ENCODE results near the gene SLC12A1. TPM values are rescaled to one million over a fixed set of nuclear protein-coding genes. Genes with fewer than 3 reads are reported as not detected.
A peak's percentile ranks its signal among the peaks of the same experiment; 100 is the strongest.

Gene SLC12A1
- total RNA-seq, result not detected
- total RNA-seq, result 0 reads per million in 2 donors

GRCh38 chr15:48205981-48206380 lies at the start of gene SLC12A1:
SLC12A1 (plus strand) TSS chr15:48206302; CDS start chr15:48207720, 1,418 bp downstream.
- H3K27me3 Mint-ChIP-seq, result peaks cover 30% of the 10 kb centered on the region
- DNase-seq (no peak), ATAC-seq (no peak)
- H3K36me3 Mint-ChIP-seq (ENCODE audit: low read depth), result no peaks in the 10 kb centered on the region
- no peaks in the 10 kb centered on the region for H3K9me3 ChIP-seq (ENCODE audit: control insufficient read depth, low read length, poor library complexity, severe bottlenecking)
- H3K4me1 Mint-ChIP-seq, result no peaks in the 10 kb centered on the region
- no peak within 1 kb of the TSS for H3K4me3 Mint-ChIP-seq
- no peak within 1 kb of the TSS for H3K27ac Mint-ChIP-seq

DNA sequence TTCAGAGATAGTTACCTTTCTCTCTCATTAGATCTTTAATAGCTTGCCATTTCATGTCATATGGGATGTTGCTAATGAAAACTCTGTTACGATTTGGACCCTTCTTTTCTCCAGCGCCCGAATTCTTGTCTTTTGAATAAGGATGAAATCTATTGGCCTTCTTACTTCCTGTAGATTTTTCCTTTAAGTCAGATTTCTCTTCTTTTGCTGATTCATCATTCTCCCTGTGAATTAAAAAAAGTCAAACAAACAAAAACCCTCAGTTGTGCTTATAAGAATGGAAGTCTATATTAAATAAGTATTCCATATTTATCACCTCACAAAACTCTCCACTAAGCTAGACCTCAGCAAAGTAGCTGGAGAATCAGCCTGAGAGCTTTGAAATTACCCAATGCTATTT lies 37.5 kb upstream of the SLC12A1 start:
- ATAC-seq, result no peak
- Mint-ChIP-seq H3K27ac (no peak overlapping the region), H3K4me1 (no peaks in the 10 kb centered on the region), H3K27me3 (no peaks in the 10 kb centered on the region), H3K36me3 (ENCODE audit: low read depth) (peaks cover 3% of the 10 kb centered on the region), H3K4me3 (no peak overlapping the region)
- no peak for DNase-seq
- H3K9me3 ChIP-seq (ENCODE audit: control insufficient read depth, low read length, poor library complexity, severe bottlenecking), result no peaks in the 10 kb centered on the region

DNA sequence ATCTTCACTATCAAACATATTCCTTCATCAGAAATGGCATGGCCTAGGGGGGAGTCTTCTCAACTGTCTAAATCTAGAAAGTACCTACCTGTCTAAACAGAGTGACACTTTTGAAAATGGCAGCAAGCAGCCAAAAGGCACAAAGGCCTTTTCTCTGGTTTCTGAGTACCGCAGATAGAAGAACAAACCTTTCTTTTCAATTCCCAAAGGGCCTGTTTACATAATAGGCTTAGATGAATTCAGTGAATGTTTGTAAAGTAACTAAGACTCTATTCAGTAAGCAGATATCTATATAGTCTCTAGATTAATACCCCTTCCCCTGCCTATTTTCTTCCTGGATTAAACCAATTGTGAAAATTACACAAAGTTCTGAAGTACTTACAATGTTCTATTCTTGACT lies 35.1 kb upstream of the SLC12A1 start:
- Mint-ChIP-seq H3K4me1 (peaks cover 2% of the 10 kb centered on the region), H3K27ac (no peak overlapping the region), H3K4me3 (no peak overlapping the region), H3K36me3 (ENCODE audit: low read depth) (peaks cover 3% of the 10 kb centered on the region), H3K27me3 (no peaks in the 10 kb centered on the region)
- no peaks in the 10 kb centered on the region for H3K9me3 ChIP-seq (ENCODE audit: control insufficient read depth, low read length, poor library complexity, severe bottlenecking)
- DNase-seq, result no peak
- ATAC-seq, result no peak

DNA sequence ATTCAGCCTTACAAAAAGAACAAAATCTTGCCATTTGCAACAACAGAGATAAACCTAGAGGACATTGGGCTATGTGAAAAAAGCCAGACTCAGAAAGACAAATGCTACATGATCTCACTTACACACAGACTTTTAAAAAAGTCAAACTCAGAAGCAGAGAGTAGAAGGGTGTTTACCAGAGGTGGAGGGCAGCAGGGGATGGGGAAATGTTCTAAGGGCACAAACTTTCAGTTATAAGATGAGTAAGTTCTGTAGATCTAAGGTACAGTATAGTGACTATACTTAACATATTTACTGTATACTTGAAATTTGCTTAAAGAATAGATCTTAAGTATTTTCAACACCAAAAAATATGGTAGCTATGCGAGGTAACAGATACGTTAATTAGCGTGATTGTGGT lies 31.0 kb upstream of the SLC12A1 start:
- Mint-ChIP-seq H3K4me3 (no peak overlapping the region), H3K27ac (no peak overlapping the region), H3K27me3 (peaks cover 8% of the 10 kb centered on the region), H3K4me1 (peaks cover 10% of the 10 kb centered on the region), H3K36me3 (ENCODE audit: low read depth) (no peaks in the 10 kb centered on the region)
- DNase-seq (no peak), ATAC-seq (no peak)
- H3K9me3 ChIP-seq (ENCODE audit: control insufficient read depth, low read length, poor library complexity, severe bottlenecking), result no peaks in the 10 kb centered on the region

DNA sequence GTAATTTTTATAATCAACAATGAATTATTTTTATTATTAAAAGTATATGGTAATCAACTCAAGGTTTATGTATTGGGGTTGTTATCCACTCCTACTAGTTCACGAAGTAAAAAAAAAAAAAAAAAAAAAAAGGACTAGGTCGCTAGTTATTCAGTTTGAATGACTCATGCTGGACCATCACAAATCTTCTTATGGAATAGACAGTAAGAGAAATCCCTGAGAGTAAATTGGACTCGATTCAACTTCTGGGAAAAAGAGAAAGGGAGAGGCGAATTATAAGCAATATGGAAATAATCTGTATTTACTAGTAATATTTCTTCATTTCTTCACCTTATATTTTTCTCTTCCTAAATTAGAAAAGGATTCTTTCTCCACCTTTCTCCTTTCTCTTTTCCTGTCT lies 30.0 kb upstream of the SLC12A1 start:
- Mint-ChIP-seq H3K36me3 (ENCODE audit: low read depth) (no peaks in the 10 kb centered on the region), H3K27ac (no peak overlapping the region), H3K4me3 (no peak overlapping the region), H3K27me3 (peaks cover 15% of the 10 kb centered on the region), H3K4me1 (peaks cover 10% of the 10 kb centered on the region)
- no peaks in the 10 kb centered on the region for H3K9me3 ChIP-seq (ENCODE audit: control insufficient read depth, low read length, poor library complexity, severe bottlenecking)
- no peak for ATAC-seq
- no peak for DNase-seq

- peak overlapping the region; percentile 91 for H3K4me3 Mint-ChIP-seq
- H3K4me1 Mint-ChIP-seq, result peaks cover 10% of the 10 kb centered on the region
- H3K27ac Mint-ChIP-seq, result peak overlapping the region; percentile 89
- no peaks in the 10 kb centered on the region for H3K36me3 Mint-ChIP-seq (ENCODE audit: low read depth)
- no peak for ATAC-seq
- H3K9me3 ChIP-seq (ENCODE audit: control insufficient read depth, low read length, poor library complexity, severe bottlenecking), result no peaks in the 10 kb centered on the region
- H3K27me3 Mint-ChIP-seq, result peaks cover 20% of the 10 kb centered on the region
- DNase-seq, result no peak
These were observed 29.1 kb upstream of the SLC12A1 start for GRCh38 chr15:48176957-48177356.

DNA sequence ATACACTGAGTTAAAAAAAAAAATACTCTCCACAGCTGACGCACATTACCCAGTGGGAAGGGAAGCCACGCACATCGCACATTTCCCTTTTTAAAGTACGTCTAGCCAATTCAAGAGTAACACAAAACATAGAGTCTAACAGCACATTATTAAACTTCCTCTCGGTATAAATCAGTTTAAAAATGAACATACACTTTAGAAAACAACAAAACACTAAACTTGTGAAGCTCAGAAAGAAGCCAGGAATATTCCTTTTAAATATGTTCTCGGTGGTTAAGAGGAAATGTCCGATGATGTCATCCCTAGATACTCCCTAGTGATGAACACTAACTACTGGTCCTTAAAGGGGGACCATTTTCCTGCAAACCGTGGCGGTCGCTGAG lies 28.7 kb upstream of the SLC12A1 start:
- Mint-ChIP-seq H3K4me3 (peak overlapping the region; percentile 91), H3K27me3 (peaks cover 24% of the 10 kb centered on the region), H3K36me3 (ENCODE audit: low read depth) (no peaks in the 10 kb centered on the region), H3K27ac (peak overlapping the region; percentile 89), H3K4me1 (peaks cover 10% of the 10 kb centered on the region)
- ATAC-seq (peak; percentile 68), DNase-seq (no peak)
- no peaks in the 10 kb centered on the region for H3K9me3 ChIP-seq (ENCODE audit: control insufficient read depth, low read length, poor library complexity, severe bottlenecking)

DNA sequence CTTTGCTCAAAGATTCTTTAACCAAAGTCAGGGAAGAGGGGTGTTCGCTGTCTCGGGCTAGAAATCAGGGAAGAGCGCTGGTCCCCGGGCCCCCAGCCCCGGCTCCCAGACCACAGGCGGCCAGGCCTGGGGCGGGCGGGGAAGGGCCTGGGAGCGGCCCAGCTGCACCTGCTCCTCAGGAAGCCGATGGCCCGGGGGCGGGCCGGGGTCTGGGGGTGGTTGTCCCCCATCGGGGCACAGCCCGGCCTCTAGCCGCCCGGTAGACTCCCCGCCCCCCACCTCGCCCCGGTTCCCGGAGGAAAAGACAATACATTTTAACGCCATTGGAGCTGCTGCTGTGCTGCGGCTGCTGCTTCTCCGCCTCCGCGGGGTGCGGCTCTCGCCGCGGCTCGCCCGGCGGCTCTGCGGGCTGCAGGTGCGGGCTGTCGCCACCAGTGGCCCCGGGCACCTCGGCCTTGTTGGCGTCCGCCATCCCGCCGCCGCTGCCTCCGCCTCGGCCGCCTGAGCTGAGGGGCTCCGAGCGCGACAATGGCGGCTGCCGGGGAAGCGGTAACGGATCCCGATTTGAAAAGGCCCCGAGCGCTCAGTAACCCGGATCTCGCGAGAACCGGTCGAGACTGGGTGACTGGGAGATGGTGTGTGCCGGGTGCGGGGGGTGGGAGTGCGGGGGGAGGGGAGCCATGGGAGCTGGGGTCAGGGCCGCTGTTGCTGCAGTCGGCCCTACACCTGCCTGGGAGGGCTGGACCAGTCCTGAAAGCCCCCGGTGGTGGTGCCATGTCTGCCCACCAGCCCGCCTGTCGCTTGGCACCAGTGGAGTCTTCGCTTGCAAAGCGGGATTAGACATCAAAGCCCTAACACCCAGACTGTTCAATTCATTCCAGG lies 28.1 kb upstream of the SLC12A1 start, which contains the start of gene MYEF2:
MYEF2 (minus strand) TSS at position 530 of the 882 bp plus-strand sequence; CDS start at position 472, 58 bp downstream.
- H3K27ac Mint-ChIP-seq, result peak within 1 kb of the TSS; percentile 89
- DNase-seq (peak; percentile 34 to 51 (median 41)), ATAC-seq (peak; percentile 79)
- H3K27me3 Mint-ChIP-seq, result peaks cover 29% of the 10 kb centered on the region
- H3K4me1 Mint-ChIP-seq, result peaks cover 10% of the 10 kb centered on the region
- peak within 1 kb of the TSS; percentile 91 for H3K4me3 Mint-ChIP-seq
- no peaks in the 10 kb centered on the region for H3K36me3 Mint-ChIP-seq (ENCODE audit: low read depth)
- no peaks in the 10 kb centered on the region for H3K9me3 ChIP-seq (ENCODE audit: control insufficient read depth, low read length, poor library complexity, severe bottlenecking)

- H3K9me3 ChIP-seq (ENCODE audit: control insufficient read depth, low read length, poor library complexity, severe bottlenecking), result no peaks in the 10 kb centered on the region
- no peaks in the 10 kb centered on the region for H3K36me3 Mint-ChIP-seq (ENCODE audit: low read depth)
- peaks cover 10% of the 10 kb centered on the region for H3K4me1 Mint-ChIP-seq
- H3K27me3 Mint-ChIP-seq, result peaks cover 30% of the 10 kb centered on the region
- no peak overlapping the region for H3K27ac Mint-ChIP-seq
- H3K4me3 Mint-ChIP-seq, result peak overlapping the region; percentile 91
- DNase-seq, result no peak
- no peak for ATAC-seq
These were observed 27.5 kb upstream of the SLC12A1 start for GRCh38 chr15:48178648-48178931.

GRCh38 chr15:48182749-48183148 lies 23.4 kb upstream of the SLC12A1 start:
- ATAC-seq, result no peak
- Mint-ChIP-seq H3K36me3 (ENCODE audit: low read depth) (no peaks in the 10 kb centered on the region), H3K27me3 (peaks cover 52% of the 10 kb centered on the region), H3K4me3 (no peak overlapping the region), H3K4me1 (no peaks in the 10 kb centered on the region), H3K27ac (no peak overlapping the region)
- no peak for DNase-seq
- H3K9me3 ChIP-seq (ENCODE audit: control insufficient read depth, low read length, poor library complexity, severe bottlenecking), result no peaks in the 10 kb centered on the region

GRCh38 chr15:48185529-48185928 lies 20.6 kb upstream of the SLC12A1 start:
- ATAC-seq, result no peak
- Mint-ChIP-seq H3K36me3 (ENCODE audit: low read depth) (no peaks in the 10 kb centered on the region), H3K27ac (no peak overlapping the region), H3K27me3 (peaks cover 49% of the 10 kb centered on the region), H3K4me1 (no peaks in the 10 kb centered on the region), H3K4me3 (no peak overlapping the region)
- no peaks in the 10 kb centered on the region for H3K9me3 ChIP-seq (ENCODE audit: control insufficient read depth, low read length, poor library complexity, severe bottlenecking)
- no peak for DNase-seq

GRCh38 chr15:48186271-48186670 lies 19.8 kb upstream of the SLC12A1 start:
- peaks cover 43% of the 10 kb centered on the region for H3K27me3 Mint-ChIP-seq
- no peak for ATAC-seq

DNA sequence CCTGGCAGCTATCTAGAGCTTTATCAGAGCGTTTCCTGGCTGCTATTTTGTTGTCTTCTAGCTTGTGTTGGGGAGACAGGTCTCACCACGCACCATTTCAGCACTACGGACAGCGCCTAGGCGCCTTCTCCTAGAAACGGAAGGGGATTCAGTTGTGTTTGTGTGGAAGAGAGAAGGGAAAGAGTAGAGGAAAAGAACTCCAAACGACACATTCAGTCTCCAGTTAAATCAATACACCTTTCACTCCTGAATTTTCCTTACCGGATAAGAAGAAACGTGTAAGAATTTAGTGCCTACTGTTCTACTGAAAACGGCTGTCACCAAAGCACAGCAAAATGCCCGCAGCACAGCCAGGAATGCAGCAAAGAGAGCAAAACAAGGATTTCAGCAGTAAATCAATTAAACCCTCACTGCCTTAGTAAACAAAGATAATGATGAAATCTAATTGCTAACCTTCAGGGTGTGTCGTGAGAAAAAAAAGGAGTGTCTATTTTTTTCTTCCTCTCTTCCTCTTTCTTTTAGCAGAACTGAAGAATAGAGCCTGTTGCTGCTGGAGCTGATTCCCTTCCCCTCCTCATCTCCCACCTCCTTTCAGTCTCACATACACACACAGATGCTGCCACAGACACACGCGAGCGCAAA lies 15.0 kb upstream of the SLC12A1 start:
- ATAC-seq (no peak), DNase-seq (peak in 1 of 3 donors; percentile 17)
- Mint-ChIP-seq H3K27me3 (peaks cover 19% of the 10 kb centered on the region), H3K27ac (no peak overlapping the region), H3K36me3 (ENCODE audit: low read depth) (no peaks in the 10 kb centered on the region), H3K4me3 (no peak overlapping the region), H3K4me1 (peaks cover 3% of the 10 kb centered on the region)
- H3K9me3 ChIP-seq (ENCODE audit: control insufficient read depth, low read length, poor library complexity, severe bottlenecking), result no peaks in the 10 kb centered on the region

More at GRCh38 chr15:48186271-48186670, 19.8 kb upstream of the SLC12A1 start:
- Mint-ChIP-seq H3K4me3 (no peak overlapping the region), H3K27ac (no peak overlapping the region), H3K4me1 (no peaks in the 10 kb centered on the region), H3K36me3 (ENCODE audit: low read depth) (no peaks in the 10 kb centered on the region)
- H3K9me3 ChIP-seq (ENCODE audit: control insufficient read depth, low read length, poor library complexity, severe bottlenecking), result no peaks in the 10 kb centered on the region
- DNase-seq, result no peak
